ENCODE data around the gene OLIG3. TPM values are rescaled to one million over a fixed set of nuclear protein-coding genes. Genes with fewer than 3 reads are reported as not detected.
A peak's percentile ranks its signal among the peaks of the same experiment; 100 is the strongest.

The OLIG3 gene
- total and polyA plus RNA-seq, 2 of the 8 experiments (the other 6 are each of a cell fraction or from before 2014, with no cell fraction given), result 0.60 to 1.3 TPM

DNA sequence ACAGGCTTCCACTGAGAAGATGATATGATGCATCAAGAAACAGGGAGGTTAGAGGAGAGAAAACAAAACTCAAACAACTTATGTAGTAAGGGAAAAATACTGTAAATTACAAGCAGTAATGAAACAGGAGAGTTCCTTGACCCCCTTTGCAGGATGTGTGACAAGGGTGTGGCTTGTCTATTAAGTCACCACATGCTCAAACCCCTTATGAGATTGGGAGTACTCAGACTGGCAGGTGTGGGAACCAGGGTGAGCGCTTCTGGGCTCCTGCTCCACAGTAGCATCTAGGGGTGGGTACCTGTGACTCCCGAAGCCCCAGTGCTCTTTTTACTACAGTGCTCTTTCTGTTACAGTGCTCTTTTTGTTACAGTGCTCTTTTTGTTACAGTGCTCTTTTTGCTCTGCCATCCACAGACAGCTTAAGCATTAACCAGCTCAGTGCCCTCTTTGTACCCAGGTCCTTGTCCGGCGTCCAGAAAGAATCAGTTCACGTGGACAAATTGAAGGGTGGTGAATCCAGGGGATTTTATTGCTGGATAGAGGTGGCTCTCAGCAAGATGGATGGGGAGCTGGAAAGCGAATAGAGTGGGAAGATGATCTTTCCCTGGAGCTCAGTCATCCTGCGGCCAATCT is 28.7 kb downstream of the OLIG3 start:
- Histone ChIP-seq H3K23ac (ENCODE audit: insufficient read length) (no peak overlapping the region), H3K79me1 (ENCODE audit: low read depth, low read length) (no peaks in the 10 kb centered on the region), H4K91ac (replicated peaks; ENCODE audit: insufficient read length, low read length) (no peak overlapping the region), H3K79me2 (ENCODE audit: control insufficient read depth in 1 of 2, insufficient read depth in 2 of 2, low read length in 2 of 2) (no peaks in the 10 kb centered on the region), H3K14ac (ENCODE audit: insufficient read length) (no peak overlapping the region), H2BK5ac (ENCODE audit: low read depth, low read length) (no peak overlapping the region), H2BK15ac (ENCODE audit: low read length) (no peak overlapping the region), H2BK20ac (ENCODE audit: low read length) (no peak overlapping the region), H2AK5ac (ENCODE audit: low read depth, low read length) (no peak overlapping the region), H4K5ac (ENCODE audit: insufficient read length, low read depth, low read length) (no peak overlapping the region), H3K9me3 (ENCODE audit: insufficient read depth in 2 of 2, low read depth in 1 of 2, low read length in 1 of 2) (no peaks in the 10 kb centered on the region), H4K20me1 (replicated peaks in 1 of 2; ENCODE audit: control insufficient read depth in 1 of 2, insufficient read depth in 2 of 2, low read length in 2 of 2) (no peaks in the 10 kb centered on the region), H3K18ac (ENCODE audit: extremely low read depth, low read length) (no peak overlapping the region), H3K56ac (replicated peaks; ENCODE audit: insufficient read length, low read depth, low read length) (no peak overlapping the region), H3K23me2 (ENCODE audit: low read depth, low read length) (no peaks in the 10 kb centered on the region), H3K27me3 (replicated peaks in 1 of 4; ENCODE audit: control insufficient read depth in 3 of 4, extremely low read depth in 1 of 4, insufficient read depth in 3 of 4, low read length in 3 of 4) (no peaks in the 10 kb centered on the region), H3K4me2 (ENCODE audit: insufficient read depth in 1 of 2, low read depth in 2 of 2, low read length in 2 of 2) (no peak overlapping the region), H4K8ac (ENCODE audit: extremely low read depth, insufficient read depth, low read length) (no peak overlapping the region), H2BK120ac (replicated peaks; ENCODE audit: low read depth, low read length) (no peak overlapping the region), H3K9ac (replicated peaks in 1 of 4; ENCODE audit: extremely low read depth in 1 of 4, low read depth in 3 of 4, low read length in 3 of 4) (no peak overlapping the region), H3K27ac (ENCODE audit: low read depth, low read length) (no peak overlapping the region), H3K4me3 (ENCODE audit: extremely low read depth in 1 of 4, insufficient read depth in 2 of 4, low read depth in 3 of 4, low read length in 4 of 4) (no peak overlapping the region), H2BK12ac (ENCODE audit: low read depth, low read length) (no peak overlapping the region), H3K36me3 (ENCODE audit: control insufficient read depth in 2 of 4, insufficient read depth in 4 of 4, low read length in 3 of 4) (no peaks in the 10 kb centered on the region), H3K4me1 (replicated peaks in 1 of 4; ENCODE audit: control insufficient read depth in 3 of 4, insufficient read depth in 4 of 4, low read length in 3 of 4) (peaks cover 0 to 5% (median 0%) of the 10 kb centered on the region in 4 experiments; a peak in 1 of 7 replicates), H3K4ac (replicated peaks; ENCODE audit: insufficient read length, low read depth, low read length) (no peak overlapping the region), H2AFZ (ENCODE audit: low read length) (peak overlapping the region; percentile 62; the same call in 1 of the 2 replicates)
- 94% methylated on average over 7 of the region's 7 CpGs; no CpG with 5 or more reads in 1 of the 2 experiments for WGBS, 2 experiments (ENCODE audit: extremely low coverage in 1 of 2, insufficient coverage in 1 of 2, insufficient read length in 1 of 2, insufficient replicate concordance in 2 of 2, low coverage in 1 of 2, low lambda C conversion rate in 2 of 2, missing lambda C conversion rate in 1 of 2)
- DNase-seq (ENCODE audit: low read depth in 1 of 2, low spot score in 2 of 2) (no peak), FAIRE-seq (no peak)
- TF ChIP-seq SP4 (IDR thresholded peaks at IDR 0.05; ENCODE audit: low read length) (no peak), POLR2A (IDR thresholded peaks at IDR 0.05; ENCODE audit: control extremely low read depth in 1 of 2, low read depth in 2 of 2, low read length in 2 of 2) (no peak), HDAC2 (IDR thresholded peaks at IDR 0.05; ENCODE audit: borderline replicate concordance in 1 of 2, low read depth in 2 of 2, low read length in 2 of 2) (no peak), TAF7 (optimal IDR thresholded peaks at IDR 0.05; ENCODE audit: borderline replicate concordance, low read depth, low read length) (no peak), KDM1A (IDR thresholded peaks at IDR 0.05; ENCODE audit: borderline replicate concordance, low read length) (no peak), YY1 (IDR thresholded peaks at IDR 0.05; ENCODE audit: low read depth, low read length) (no peak), POLR2AphosphoS5 (IDR thresholded peaks at IDR 0.05; ENCODE audit: low read depth, low read length) (no peak)
- POLR2A ChIA-PET (ENCODE audit: partially characterized antibody), result no interaction called here
- CTCF ChIA-PET (ENCODE audit: partially characterized antibody), result interaction anchor here (0.8 to 2.2 kb wide), 4 partner anchors 10 to 124 kb away, joined by 3 to 7 read pairs (median 4); no protein-coding TSS in a partner anchor
